ENCODE data around the gene HAT1. TPM values are rescaled to one million over a fixed set of nuclear protein-coding genes. Genes with fewer than 3 reads are reported as not detected.
"Not testable (repeated sequence)": the region's sequence is repeated elsewhere in the genome, so short reads cannot be mapped to it uniquely, and the experiment has no call there.

HAT1 gene
- total RNA-seq, 2 donors from 2014 or later, result 17.3 to 25.3 TPM

DNA sequence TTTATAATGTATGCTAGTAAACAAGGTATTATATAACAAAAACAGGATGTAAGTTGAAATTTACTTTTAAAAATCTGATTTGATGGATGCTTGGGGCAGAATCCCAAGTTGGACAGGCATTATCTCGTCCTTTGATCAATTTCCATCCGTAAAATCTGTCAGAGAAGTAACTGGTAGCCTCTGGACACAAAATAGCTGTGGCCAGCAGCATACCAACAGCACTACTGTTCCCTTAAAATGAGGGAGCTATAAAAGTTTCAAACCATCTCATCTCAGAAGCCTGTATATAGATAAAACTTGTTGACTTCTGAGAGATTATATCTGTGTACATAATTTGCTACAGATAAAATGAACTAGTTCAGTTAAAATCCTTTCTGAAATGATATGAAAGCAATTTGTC lies 62.8 kb downstream of the HAT1 start:
- DNase-seq (ENCODE audit: low spot score) (no peak), ATAC-seq (ENCODE audit: insufficient number of reproducible peaks, low FRiP score, low read depth) (no peak)
- H3K27ac ChIP-seq, result no peak overlapping the region
- H3K4me1 ChIP-seq (ENCODE audit: control insufficient read depth in 1 of 2, low read depth in 2 of 2), result no peaks in the 10 kb centered on the region
- H3K27me3 ChIP-seq (replicated peaks; ENCODE audit: insufficient read depth), result no peaks in the 10 kb centered on the region
- TF ChIP-seq, protein P1, sequence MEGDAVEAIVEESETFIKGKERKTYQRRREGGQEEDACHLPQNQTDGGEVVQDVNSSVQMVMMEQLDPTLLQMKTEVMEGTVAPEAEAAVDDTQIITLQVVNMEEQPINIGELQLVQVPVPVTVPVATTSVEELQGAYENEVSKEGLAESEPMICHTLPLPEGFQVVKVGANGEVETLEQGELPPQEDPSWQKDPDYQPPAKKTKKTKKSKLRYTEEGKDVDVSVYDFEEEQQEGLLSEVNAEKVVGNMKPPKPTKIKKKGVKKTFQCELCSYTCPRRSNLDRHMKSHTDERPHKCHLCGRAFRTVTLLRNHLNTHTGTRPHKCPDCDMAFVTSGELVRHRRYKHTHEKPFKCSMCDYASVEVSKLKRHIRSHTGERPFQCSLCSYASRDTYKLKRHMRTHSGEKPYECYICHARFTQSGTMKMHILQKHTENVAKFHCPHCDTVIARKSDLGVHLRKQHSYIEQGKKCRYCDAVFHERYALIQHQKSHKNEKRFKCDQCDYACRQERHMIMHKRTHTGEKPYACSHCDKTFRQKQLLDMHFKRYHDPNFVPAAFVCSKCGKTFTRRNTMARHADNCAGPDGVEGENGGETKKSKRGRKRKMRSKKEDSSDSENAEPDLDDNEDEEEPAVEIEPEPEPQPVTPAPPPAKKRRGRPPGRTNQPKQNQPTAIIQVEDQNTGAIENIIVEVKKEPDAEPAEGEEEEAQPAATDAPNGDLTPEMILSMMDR (IDR thresholded peaks at IDR 0.05), result no peak
- H3K36me3 ChIP-seq, result peaks cover 10% of the 10 kb centered on the region
- no peaks in the 10 kb centered on the region for H3K9me3 ChIP-seq
- no peak overlapping the region for H3K4me3 ChIP-seq

DNA sequence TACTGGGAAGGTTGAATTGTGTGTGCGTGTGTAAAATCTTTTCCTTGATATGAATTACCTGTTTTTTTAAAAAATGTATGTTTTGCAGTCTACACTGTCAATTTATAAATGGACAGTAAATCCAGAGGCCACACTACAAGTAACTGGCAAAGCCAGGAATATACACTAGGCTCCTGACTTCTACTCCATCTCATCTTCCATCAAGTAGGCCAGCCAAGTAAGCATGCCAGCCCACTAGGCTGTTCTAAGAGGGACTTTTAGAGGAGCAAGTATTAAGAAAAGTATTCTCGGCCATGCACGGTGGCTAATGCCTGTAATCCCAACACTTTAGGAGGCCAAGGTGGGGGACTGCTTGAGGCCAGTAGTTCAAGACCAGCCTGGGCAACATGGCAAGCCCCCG lies 64.5 kb downstream of the HAT1 start:
- DNase-seq (ENCODE audit: low spot score), result no peak
- H3K27me3 ChIP-seq (replicated peaks; ENCODE audit: insufficient read depth), result no peaks in the 10 kb centered on the region
- TF ChIP-seq, protein P1 (IDR thresholded peaks at IDR 0.05), result no peak
- ATAC-seq (ENCODE audit: insufficient number of reproducible peaks, low FRiP score, low read depth), result no peak
- peaks cover 8% of the 10 kb centered on the region for H3K36me3 ChIP-seq
- H3K9me3 ChIP-seq, result no peaks in the 10 kb centered on the region
- no peak overlapping the region for H3K4me3 ChIP-seq
- no peak overlapping the region for H3K27ac ChIP-seq
- H3K4me1 ChIP-seq (ENCODE audit: control insufficient read depth in 1 of 2, low read depth in 2 of 2), result no peaks in the 10 kb centered on the region

GRCh38 chr2:171991027-171991426 lies 68.8 kb downstream of the HAT1 start:
- Histone ChIP-seq H3K36me3 (no peaks in the 10 kb centered on the region), H3K4me1 (ENCODE audit: control insufficient read depth in 1 of 2, low read depth in 2 of 2) (no peaks in the 10 kb centered on the region), H3K27me3 (replicated peaks; ENCODE audit: insufficient read depth) (no peaks in the 10 kb centered on the region), H3K27ac (no peak overlapping the region), H3K4me3 (no peak overlapping the region), H3K9me3 (no peaks in the 10 kb centered on the region)
- no peak for DNase-seq (ENCODE audit: low spot score)
- ATAC-seq (ENCODE audit: insufficient number of reproducible peaks, low FRiP score, low read depth), result no peak
- TF ChIP-seq, protein P1 (IDR thresholded peaks at IDR 0.05), result no peak

GRCh38 chr2:171995586-171995985 lies 73.3 kb downstream of the HAT1 start:
- H3K4me1 ChIP-seq (ENCODE audit: control insufficient read depth in 1 of 2, low read depth in 2 of 2), result peaks cover 5 to 12% of the 10 kb centered on the region in 2 donors
- no peaks in the 10 kb centered on the region for H3K36me3 ChIP-seq
- H3K4me3 ChIP-seq, result no peak overlapping the region
- H3K27me3 ChIP-seq (replicated peaks; ENCODE audit: insufficient read depth), result no peaks in the 10 kb centered on the region
- DNase-seq (ENCODE audit: low spot score), result no peak
- TF ChIP-seq, protein P1 (IDR thresholded peaks at IDR 0.05), result no peak
- H3K27ac ChIP-seq, result no peak overlapping the region
- no peak for ATAC-seq (ENCODE audit: insufficient number of reproducible peaks, low FRiP score, low read depth)
- H3K9me3 ChIP-seq, result no peaks in the 10 kb centered on the region

- DNase-seq (ENCODE audit: low spot score) (no peak), ATAC-seq (ENCODE audit: insufficient number of reproducible peaks, low FRiP score, low read depth) (no peak)
- Histone ChIP-seq H3K27ac (no peak overlapping the region), H3K4me1 (ENCODE audit: control insufficient read depth in 1 of 2, low read depth in 2 of 2) (peaks cover 5 to 12% of the 10 kb centered on the region in 2 donors), H3K36me3 (no peaks in the 10 kb centered on the region), H3K27me3 (replicated peaks; ENCODE audit: insufficient read depth) (no peaks in the 10 kb centered on the region), H3K4me3 (no peak overlapping the region), H3K9me3 (no peaks in the 10 kb centered on the region)
- TF ChIP-seq, protein P1 (IDR thresholded peaks at IDR 0.05), result no peak
These were observed 73.8 kb downstream of the HAT1 start for GRCh38 chr2:171996021-171996420.

DNA sequence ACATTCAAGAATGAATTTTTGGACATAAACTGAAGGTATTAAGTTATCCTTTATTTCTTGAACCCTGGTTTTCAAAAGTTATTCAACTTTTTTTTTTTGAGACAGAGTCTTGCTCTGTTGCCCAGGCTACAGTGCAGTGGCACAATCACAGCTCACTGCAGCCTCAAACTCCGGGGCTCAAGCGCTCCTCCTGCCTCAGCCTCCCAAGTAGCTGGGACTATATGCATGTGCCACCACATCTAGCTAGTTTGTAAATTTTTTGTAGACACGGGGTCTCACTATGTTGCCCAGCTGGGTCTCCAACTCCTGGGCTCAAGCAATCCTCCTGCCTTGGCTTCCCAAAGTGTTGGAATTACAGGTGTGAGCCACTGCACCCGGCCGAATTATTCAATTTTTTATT lies 74.8 kb downstream of the HAT1 start:
- ATAC-seq (ENCODE audit: insufficient number of reproducible peaks, low FRiP score, low read depth); H3K4me3 ChIP-seq; H3K9me3 ChIP-seq; H3K27ac ChIP-seq; DNase-seq (ENCODE audit: low spot score); H3K27me3 ChIP-seq (replicated peaks; ENCODE audit: insufficient read depth); H3K36me3 ChIP-seq: not testable (repeated sequence)
- H3K4me1 ChIP-seq (ENCODE audit: control insufficient read depth in 1 of 2, low read depth in 2 of 2), result peaks cover 5 to 12% of the 10 kb centered on the region in 2 donors

Measured in thoracic aorta (tissue), 2 donors.